GM12874 (cell line): ENCODE results near the gene C1orf52.

ENCODE experiments used
- TF ChIP-seq, protein P1 (sequence below): IDR thresholded peaks from 2 replicates; pipeline ENCODE4 v1.5.1; 2011; ENCODE audit warnings: low read depth, mild to moderate bottlenecking, control low read depth, low read length, moderate library complexity; ENCODE audit not compliant: insufficient read depth

The C1orf52 gene

DNA sequence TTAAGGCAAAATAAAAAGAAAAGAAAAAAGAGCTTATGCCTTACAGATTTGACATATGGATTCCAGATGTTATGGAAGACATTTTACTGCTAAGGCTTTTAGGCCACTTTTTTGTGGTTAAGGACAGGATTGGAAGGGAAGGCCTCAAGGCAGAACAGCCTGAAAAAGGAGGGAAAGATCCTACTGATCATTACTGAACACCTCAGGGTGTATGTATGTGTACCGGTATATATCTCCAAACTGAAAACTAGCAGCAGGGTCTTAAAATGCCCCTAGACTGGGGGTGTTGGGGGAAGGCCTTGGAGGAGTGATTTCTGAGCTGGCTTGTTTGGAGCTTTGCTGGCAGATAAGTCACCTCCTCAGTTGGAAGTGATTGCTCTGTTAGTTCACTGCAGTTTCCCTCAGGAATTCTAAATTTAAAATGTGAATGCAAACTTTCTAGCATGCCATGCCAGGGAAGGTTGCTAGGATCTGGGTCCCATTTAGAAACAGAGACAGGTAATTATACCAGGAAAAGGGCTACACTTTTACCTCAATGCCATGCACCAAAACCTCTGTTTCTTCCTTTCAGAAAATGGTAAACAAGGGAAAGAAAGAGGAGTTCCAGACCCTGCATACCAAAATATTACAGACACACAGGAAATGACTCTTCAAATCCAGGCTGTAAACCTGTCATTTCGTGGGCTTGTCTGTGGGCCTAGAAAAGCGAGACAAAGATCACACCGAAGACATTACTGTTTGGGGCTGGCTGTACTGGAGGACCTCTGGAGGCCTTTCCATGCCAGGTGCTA lies 15.0 kb downstream of the C1orf52 start:
- TF ChIP-seq, protein P1, sequence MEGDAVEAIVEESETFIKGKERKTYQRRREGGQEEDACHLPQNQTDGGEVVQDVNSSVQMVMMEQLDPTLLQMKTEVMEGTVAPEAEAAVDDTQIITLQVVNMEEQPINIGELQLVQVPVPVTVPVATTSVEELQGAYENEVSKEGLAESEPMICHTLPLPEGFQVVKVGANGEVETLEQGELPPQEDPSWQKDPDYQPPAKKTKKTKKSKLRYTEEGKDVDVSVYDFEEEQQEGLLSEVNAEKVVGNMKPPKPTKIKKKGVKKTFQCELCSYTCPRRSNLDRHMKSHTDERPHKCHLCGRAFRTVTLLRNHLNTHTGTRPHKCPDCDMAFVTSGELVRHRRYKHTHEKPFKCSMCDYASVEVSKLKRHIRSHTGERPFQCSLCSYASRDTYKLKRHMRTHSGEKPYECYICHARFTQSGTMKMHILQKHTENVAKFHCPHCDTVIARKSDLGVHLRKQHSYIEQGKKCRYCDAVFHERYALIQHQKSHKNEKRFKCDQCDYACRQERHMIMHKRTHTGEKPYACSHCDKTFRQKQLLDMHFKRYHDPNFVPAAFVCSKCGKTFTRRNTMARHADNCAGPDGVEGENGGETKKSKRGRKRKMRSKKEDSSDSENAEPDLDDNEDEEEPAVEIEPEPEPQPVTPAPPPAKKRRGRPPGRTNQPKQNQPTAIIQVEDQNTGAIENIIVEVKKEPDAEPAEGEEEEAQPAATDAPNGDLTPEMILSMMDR: no peak

DNA sequence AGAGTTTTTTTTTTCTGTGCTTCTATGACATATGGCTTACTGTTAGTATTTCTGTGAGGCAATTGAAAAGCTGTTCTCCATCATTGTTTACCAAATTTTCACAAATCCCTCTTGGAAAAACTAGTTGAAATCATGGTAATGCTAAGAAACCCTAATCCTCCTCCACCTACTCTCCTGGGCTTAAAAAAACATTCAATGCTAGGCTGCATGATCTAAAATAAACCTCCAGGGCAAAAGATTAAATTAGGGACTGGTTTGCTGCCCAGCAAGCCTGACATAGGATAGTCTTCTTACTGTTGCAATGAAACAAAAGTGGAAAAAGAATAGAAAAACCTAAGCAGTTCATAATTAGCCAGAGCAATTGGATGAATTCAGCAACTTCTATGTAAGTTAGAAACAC lies 16.1 kb downstream of the C1orf52 start:
- TF ChIP-seq, protein P1: no peak

DNA sequence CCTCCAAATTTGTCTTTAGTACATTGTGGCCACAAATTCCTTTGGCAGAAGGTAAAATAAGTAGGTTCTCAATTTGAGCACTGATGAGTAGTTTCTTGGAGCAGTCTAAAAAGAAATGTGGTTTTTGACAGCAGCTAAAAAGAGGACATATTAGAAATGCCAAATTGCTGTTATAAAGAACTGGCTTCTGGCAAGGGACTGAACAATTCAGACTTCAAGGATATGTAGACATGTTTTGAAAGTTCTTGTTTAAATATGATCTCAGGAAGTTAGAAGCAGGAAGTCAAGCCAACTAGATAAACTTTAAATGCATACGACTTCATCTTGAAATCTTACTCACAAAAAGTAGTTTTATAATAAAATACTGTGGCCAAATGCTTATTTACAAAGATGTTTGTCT lies 18.8 kb downstream of the C1orf52 start:
- TF ChIP-seq, protein P1: no peak

DNA sequence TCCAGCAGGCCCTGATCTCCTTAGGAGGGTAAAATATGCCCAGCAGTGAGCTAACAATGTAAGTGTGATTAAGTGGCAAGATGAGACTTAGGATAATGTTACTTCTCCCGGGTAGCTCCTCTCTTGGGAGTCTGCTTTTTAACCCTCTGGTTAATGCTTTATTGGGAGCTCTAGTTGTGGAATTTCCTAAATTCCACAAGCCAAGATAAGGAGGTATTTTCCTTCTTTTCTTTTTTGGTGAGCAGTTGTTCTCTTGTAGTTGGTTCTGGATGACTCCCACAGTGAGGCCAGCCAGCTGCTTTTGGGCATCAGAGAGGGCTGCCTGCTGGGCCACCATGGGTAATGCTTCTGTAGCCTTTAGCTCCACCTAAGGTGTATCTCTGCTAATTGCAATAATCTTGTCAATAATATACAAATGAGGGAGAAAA lies 19.3 kb downstream of the C1orf52 start:
- TF ChIP-seq, protein P1: 0 out of 2 replicates have a peak, but pooled peaks have one; percentile 14

DNA sequence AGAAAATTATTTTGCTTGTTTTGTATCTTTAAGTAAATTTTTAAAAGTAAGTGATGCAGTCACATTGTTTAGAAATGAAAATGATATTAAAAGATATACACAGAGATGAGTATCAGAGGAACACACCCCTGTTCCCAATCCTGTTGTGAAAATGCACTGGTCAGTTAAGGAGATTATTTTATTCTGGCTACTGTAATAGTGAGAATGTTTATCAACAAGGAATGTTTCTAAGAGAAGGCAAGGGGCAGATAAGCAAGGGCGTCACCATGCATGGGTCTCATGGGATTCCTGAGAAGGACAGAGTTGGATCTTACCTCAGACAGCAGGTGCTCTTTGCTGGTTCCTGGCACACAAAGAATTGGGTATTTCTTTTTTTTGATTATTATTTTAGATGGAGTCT lies 21.8 kb downstream of the C1orf52 start:
- TF ChIP-seq, protein P1: no peak

DNA sequence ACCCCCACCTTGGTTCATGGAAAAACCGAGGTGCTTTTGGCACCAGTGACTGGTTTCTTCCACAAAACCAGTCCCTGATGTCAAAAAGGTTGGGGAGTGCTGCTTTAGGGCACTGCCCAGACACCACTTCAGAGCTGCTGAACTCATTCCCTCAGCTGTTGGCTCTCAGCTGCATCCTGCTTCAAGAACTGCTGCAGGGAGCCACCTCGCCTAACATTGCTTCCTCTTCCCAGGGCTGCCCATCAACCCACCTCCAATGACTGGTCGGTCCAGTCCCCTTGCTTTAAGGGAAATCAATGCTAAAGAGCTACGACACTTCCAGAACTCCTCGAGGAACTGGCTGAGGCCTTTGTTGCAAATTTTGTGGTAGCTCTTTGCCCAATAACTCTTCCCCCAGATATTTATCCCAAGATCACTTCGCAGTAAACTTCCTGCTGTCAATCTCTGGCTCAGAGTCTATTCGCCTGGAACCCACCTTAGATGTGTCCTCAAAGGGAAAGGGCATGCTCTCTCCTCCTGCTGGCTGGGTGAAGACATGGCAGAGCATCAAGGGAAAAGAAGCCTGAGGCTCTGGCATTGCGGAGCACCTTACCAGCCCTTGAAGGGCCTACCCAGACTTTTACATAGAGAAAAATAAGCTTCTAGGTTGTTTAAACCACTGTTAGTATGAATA lies 29.0 kb downstream of the C1orf52 start:
- TF ChIP-seq, protein P1: peak; percentile 17; the same call in 1 of the 2 replicates

DNA sequence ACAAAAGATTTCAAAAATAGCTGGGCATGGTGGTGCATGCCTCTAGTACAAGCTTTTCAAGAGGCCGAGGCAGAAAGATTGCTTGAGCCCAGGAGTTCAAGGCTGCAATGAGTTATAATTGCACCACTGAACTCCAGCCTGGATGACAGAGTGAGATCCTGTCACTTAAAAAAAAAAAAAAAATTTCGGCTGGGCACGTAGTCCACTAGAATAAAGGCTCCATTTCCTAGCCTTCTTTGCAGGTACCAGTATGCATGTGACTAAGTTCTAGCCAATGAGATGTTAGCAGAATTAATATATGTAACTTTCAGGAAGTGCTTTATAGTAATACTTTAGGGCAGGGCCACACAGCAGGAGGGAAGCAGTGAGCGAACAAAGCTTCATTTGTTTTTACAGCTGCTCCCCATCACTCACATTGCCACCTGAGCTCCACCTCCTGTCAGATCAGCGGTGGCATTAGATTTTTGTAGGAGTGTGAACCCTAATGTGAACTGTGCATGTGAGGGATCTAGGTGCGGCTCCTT lies 29.8 kb downstream of the C1orf52 start:
- TF ChIP-seq, protein P1: no peak
